ENCODE data around the gene ZSWIM3. TPM values are rescaled to one million over a fixed set of nuclear protein-coding genes. Genes with fewer than 3 reads are reported as not detected.
A peak's percentile ranks its signal among the peaks of the same experiment; 100 is the strongest.
"Not testable (repeated sequence)": the region's sequence is repeated elsewhere in the genome, so short reads cannot be mapped to it uniquely, and the experiment has no call there.

The ZSWIM3 gene
- total RNA-seq, 1 donor, result 5.6 TPM

DNA sequence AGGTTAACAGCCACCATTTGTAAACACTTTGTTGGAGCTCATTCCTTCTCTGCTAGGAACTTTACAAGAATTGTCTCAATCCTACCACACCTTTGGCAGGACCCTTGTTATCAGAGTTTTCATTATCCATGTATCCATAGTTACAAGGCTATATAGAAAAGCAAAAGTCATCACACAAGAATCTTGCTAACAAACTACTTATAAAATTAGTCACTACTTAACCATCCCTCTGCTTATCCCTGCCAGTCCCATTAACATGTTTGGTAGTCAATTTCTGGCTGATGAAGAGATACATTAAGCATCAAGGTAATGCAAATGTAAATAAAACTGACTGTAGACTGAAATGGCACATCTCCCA lies 10.4 kb downstream of the ZSWIM3 start:
- DNase-seq (ENCODE audit: low read depth), result peak; percentile 61

DNA sequence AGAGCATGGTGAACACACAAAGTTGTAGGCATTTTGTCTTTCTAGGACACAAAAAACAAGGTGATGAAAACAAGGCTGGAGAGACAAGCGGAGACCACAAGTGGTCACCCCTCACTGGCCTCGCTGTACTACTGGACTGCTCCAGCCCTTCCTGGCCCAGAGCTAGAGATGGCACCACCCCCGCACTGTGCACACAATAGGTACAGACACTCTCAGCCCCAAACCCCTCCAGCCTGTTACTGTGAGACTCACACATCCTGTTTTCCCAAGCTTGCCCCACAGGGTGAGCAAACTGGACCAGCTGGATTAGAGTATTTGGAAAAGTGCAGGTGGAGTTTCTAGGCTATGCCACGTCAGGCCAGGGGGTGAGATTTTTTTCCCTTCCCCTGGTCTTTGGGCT lies 15.2 kb downstream of the ZSWIM3 start:
- TF ChIP-seq, protein P1, sequence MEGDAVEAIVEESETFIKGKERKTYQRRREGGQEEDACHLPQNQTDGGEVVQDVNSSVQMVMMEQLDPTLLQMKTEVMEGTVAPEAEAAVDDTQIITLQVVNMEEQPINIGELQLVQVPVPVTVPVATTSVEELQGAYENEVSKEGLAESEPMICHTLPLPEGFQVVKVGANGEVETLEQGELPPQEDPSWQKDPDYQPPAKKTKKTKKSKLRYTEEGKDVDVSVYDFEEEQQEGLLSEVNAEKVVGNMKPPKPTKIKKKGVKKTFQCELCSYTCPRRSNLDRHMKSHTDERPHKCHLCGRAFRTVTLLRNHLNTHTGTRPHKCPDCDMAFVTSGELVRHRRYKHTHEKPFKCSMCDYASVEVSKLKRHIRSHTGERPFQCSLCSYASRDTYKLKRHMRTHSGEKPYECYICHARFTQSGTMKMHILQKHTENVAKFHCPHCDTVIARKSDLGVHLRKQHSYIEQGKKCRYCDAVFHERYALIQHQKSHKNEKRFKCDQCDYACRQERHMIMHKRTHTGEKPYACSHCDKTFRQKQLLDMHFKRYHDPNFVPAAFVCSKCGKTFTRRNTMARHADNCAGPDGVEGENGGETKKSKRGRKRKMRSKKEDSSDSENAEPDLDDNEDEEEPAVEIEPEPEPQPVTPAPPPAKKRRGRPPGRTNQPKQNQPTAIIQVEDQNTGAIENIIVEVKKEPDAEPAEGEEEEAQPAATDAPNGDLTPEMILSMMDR (IDR thresholded peaks at IDR 0.05; ENCODE audit: insufficient read depth, low read depth, low read length), result no peak
- DNase-seq (ENCODE audit: low read depth), result no peak
- no peak overlapping the region for H3K4me3 ChIP-seq (ENCODE audit: low read depth, low read length)

More for the DNA sequence above, 10.4 kb downstream of the ZSWIM3 start:
- H3K4me3 ChIP-seq (ENCODE audit: low read depth, low read length), result no peak overlapping the region
- TF ChIP-seq, protein P1 (IDR thresholded peaks at IDR 0.05; ENCODE audit: insufficient read depth, low read depth, low read length), result no peak

GRCh38 chr20:45873409-45874103 lies 16.1 kb downstream of the ZSWIM3 start:
- TF ChIP-seq, protein P1 (IDR thresholded peaks at IDR 0.05; ENCODE audit: insufficient read depth, low read depth, low read length), result no peak
- DNase-seq (ENCODE audit: low read depth), result peak; percentile 35
- H3K4me3 ChIP-seq (ENCODE audit: low read depth, low read length), result no peak overlapping the region

DNA sequence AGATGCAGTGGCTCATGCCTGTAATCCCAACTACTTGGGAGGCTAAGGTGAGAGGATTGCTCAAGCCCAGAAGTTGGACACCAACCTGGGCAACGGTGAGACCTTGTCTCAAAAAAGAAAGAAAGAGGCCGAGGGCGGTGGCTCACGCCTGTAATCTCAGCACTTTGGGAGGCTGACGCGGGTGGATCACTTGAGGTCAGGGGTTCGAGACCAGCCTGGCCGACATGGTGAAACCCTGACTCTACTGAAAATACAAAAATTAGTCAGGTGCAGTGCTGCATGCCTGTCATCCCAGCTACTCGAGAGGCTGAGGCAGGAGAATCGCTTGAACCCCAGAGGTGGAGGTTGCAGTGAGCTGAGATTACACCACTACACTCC lies 16.7 kb downstream of the ZSWIM3 start:
- DNase-seq (ENCODE audit: low read depth), result not testable (repeated sequence)

GRCh38 chr20:45874576-45874975 lies 17.2 kb downstream of the ZSWIM3 start:
- TF ChIP-seq, protein P1 (IDR thresholded peaks at IDR 0.05; ENCODE audit: insufficient read depth, low read depth, low read length), result no peak
- no peak for DNase-seq (ENCODE audit: low read depth)
- no peak overlapping the region for H3K4me3 ChIP-seq (ENCODE audit: low read depth, low read length)

More for the DNA sequence above, 16.7 kb downstream of the ZSWIM3 start:
- not testable (repeated sequence) for H3K4me3 ChIP-seq (ENCODE audit: low read depth, low read length)

DNA sequence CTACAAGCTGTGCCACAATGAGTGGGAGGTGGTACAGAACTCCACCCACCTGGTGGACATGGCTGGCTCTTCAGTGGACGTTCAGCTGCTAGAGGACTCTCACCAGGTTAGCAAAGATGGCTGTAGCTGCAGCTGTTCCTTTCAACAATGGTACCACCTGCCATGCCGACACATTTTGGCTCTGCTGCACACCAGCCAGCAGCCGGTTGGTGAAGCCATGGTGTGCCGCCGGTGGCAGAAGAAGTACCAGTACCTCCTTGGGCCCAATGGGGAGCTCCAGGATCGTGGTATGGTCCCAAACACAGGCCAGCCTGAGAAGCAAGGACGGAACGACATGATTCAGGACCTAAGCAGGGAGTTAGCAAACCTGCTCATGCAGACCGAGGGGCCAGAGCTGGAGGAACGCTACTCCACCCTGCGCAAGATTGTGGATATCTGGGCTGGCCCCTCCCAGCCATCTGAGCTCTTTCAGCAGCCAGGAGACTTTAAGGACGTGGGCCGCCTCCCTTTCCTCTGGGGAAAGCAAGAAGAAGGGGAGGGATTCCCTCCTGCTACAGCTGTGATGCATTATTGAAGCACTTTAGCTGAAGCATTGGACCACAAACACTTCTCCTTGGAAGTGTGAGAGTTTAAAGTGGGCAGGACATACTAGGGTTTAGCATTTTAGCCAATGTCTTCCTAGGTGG lies 20.8 kb downstream of the ZSWIM3 start:
- peak; percentile 67 for DNase-seq (ENCODE audit: low read depth)
- TF ChIP-seq, protein P1 (IDR thresholded peaks at IDR 0.05; ENCODE audit: insufficient read depth, low read depth, low read length), result no peak
- H3K4me3 ChIP-seq (ENCODE audit: low read depth, low read length), result no peak overlapping the region

- peak; percentile 99 for DNase-seq (ENCODE audit: low read depth)
- TF ChIP-seq, protein P1 (IDR thresholded peaks at IDR 0.05; ENCODE audit: insufficient read depth, low read depth, low read length), result no peak
- H3K4me3 ChIP-seq (ENCODE audit: low read depth, low read length), result peak within 1 kb of the TSS; percentile 75
Measured at GRCh38 chr20:45880988-45881788, 23.8 kb downstream of the ZSWIM3 start, which contains the start of gene ZSWIM1. Gene ZSWIM1, plus strand, starts transcription at chr20:45881227. Its CDS starts 1,366 bp downstream, at chr20:45882593.

Data from fibroblast of villous mesenchyme (primary cell).